ENCODE data around the gene SMYD3.

DNA sequence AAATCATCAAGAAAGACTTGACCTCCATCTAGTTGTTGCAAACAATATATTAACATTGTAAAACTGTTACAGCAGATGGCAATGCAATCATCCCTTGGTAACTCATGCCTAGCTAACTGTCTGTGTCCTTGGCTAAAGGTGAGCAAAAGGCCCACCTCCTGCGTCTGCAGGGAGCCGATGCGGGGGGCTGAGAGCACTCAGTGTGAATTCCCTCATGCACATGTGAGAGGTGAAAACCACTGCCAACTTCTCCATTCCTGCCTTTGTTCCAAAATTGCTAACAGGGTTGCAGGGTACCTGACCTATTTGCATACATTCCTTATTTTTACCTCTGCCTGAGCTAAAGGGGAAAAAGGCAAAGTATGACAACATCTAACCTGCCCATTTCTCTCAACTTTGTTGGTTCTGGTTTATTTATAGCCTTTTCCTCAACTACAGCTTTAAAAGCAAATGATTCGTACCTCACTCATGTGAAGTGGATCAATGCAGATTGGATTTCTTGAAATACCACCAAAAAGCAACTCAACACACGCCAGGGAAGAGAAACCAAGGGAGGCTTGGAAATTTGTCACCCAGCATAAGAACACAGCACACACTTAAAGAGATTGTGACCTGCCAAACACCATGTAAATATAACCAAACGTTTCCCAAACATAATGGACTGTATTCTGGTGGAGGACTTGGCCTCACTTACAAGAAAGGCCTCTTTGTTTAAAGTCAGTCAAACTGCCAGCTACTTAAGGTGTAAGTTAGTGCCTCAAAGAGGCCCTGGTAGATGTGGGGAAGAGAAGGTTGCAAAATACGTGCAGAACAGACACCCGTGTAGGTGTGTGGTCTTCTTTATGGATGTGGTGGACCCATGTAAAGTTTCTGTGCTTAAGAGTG lies 651.0 kb downstream of the SMYD3 start:
- no peak for TF ChIP-seq EZH2 (IDR thresholded peaks at IDR 0.05; ENCODE audit: borderline replicate concordance, low read depth, low read length, severe bottlenecking)
- no peak for TF ChIP-seq CTCF (IDR thresholded peaks at IDR 0.05; ENCODE audit: extremely low read depth in 1 of 2, insufficient read depth in 1 of 2, low read depth in 1 of 2, low read length in 2 of 2)
- no peak for TF ChIP-seq POLR2AphosphoS5 (IDR thresholded peaks at IDR 0.05; ENCODE audit: insufficient read depth, low read depth, low read length)
- TF ChIP-seq JUN (IDR thresholded peaks at IDR 0.05; ENCODE audit: borderline replicate concordance, insufficient read depth, insufficient read length, low read depth) = no peak
- TF ChIP-seq, protein P1, sequence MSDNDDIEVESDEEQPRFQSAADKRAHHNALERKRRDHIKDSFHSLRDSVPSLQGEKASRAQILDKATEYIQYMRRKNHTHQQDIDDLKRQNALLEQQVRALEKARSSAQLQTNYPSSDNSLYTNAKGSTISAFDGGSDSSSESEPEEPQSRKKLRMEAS (IDR thresholded peaks at IDR 0.05; ENCODE audit: insufficient read depth, insufficient read length) = no peak
- no peak for TF ChIP-seq MYC (IDR thresholded peaks at IDR 0.05; ENCODE audit: low read depth, low read length)
- no peak for TF ChIP-seq POLR2A (IDR thresholded peaks at IDR 0.05; ENCODE audit: low read depth, low read length)
- no peak for TF ChIP-seq FOS (IDR thresholded peaks at IDR 0.05; ENCODE audit: borderline replicate concordance, insufficient read depth, low read length)
- TF ChIP-seq GATA2 (IDR thresholded peaks at IDR 0.05; ENCODE audit: insufficient read depth, insufficient read length, low read depth, low read length) = no peak
